Psoas muscle (tissue), 8 donors: ENCODE results near the gene FGD5. TPM values are rescaled to one million over a fixed set of nuclear protein-coding genes. Genes with fewer than 3 reads are reported as not detected.
"Not testable (repeated sequence)": the region's sequence is repeated elsewhere in the genome, so short reads cannot be mapped to it uniquely, and the experiment has no call there.

Experiments
- ATAC-seq, 4 donors: fragments of 200-7000 bp; cut with Tn5 transposase; one replicate each; pipeline ENCODE4 v1.9.1; 2020; ENCODE audit warnings: moderate library complexity in 3 of 4, mild to moderate bottlenecking in 2 of 4
- DNase-seq, 2 donors: peaks; one replicate each; pipeline ENCODE4 v3.0.0-alpha.2; 2020
- H3K27ac ChIP-seq: fragments of 200-600 bp; one replicate; pipeline ENCODE4 v1.8.0; 2022
- H3K27me3 ChIP-seq, 3 donors: fragments of 200-600 bp in 1 of 3; one replicate each; pipeline versions ENCODE4 v1.6.1 to v1.8.0; 2013 to 2022; ENCODE audit warnings: low read length in 2 of 3, mild to moderate bottlenecking in 2 of 3, moderate library complexity in 1 of 3; ENCODE audit not compliant: insufficient read depth in 3 of 3
- H3K36me3 ChIP-seq, 2 donors: fragments of 200-600 bp in 1 of 2; one replicate each; pipeline versions ENCODE4 v1.6.1 to v1.8.0; 2013 to 2022; ENCODE audit warnings: low read depth in 1 of 2, mild to moderate bottlenecking in 1 of 2, moderate library complexity in 1 of 2; ENCODE audit not compliant: insufficient read depth in 1 of 2
- H3K4me1 ChIP-seq: fragments of 200-600 bp; one replicate; pipeline ENCODE4 v1.8.0; 2022
- H3K4me3 ChIP-seq: fragments of 200-600 bp; one replicate; pipeline ENCODE4 v1.8.0; 2022; ENCODE audit warnings: mild to moderate bottlenecking
- H3K9me3 ChIP-seq: fragments of 200-600 bp; one replicate; pipeline ENCODE4 v1.8.0; 2022
- WGBS, 3 donors: extraction: QIAGEN DNeasy Blood & Tissue Kit; methylation state at CpG; one replicate each; pipeline versions ENCODE4 v1.1.6 to v1.1.7; 2013; 5-methylcytosine and 5-hydroxymethylcytosine counted together
- intact Hi-C, 2 donors: fragments of 100-400 bp; cut with DNase I; formaldehyde crosslinking; loops; one replicate each; pipeline versions ENCODE4 v1.11.0 to v1.14.2; 2022
- polyA plus RNA-seq, 3 donors: library from polyadenylated mRNA; stranded (reverse); fragments of 200-250 nt; gene quantifications; one replicate each; pipeline ENCODE4 v1.2.3, GENCODE V29; 2013
- total RNA-seq, 4 donors: library from RNA; stranded (reverse); fragmentation: NEBNext Ultra II Directional in 2 of 4; extraction: Animal tissue kit (Norgen Biotek cat#: 25700) in 2 of 4; gene quantifications; one replicate each; pipeline versions ENCODE4 v1.2.1 to v1.2.4, GENCODE V29; 2021 to 2023
- TF ChIP-seq, protein P1 (sequence below): fragments of 200-600 bp; IDR thresholded peaks from one replicate; pipeline ENCODE4 v1.8.0; 2022; ENCODE audit warnings: antibody characterized with exemption
- donor health status: healthy with polysubstance abuse.
- donor health status: DM: no; HTN: no; CAD: no; lungs with moderate emphysema.
- donor health status: Bipolar disorder and iron deficiency.
- donor health status: healthy.
- donor health status: DM: yes; HTN: yes; CAD: no.
- donor health status: DM: no; HTN: no; CAD: no.
- donor health status: DM: no; HTN: no; CAD: no.
- donor health status: DM: yes; HTN: yes; CAD: no.

FGD5 gene
- total and polyA plus RNA-seq, 7 donors: 3.6 to 14.6 (median 6.4) TPM

- Histone ChIP-seq H3K4me3 (no peak overlapping the region), H3K27ac (no peak overlapping the region), H3K36me3 (no peaks in the 10 kb centered on the region), H3K9me3 (no peaks in the 10 kb centered on the region), H3K4me1 (no peaks in the 10 kb centered on the region), H3K27me3 (no peaks in the 10 kb centered on the region)
- 79 to 87% (median 82%) methylated on average over 14 to 15 of the region's 15 CpGs for WGBS, 3 donors
- intact Hi-C loops: no loop called here
- DNase-seq: no peak
- no peak for ATAC-seq
- TF ChIP-seq, protein P1, sequence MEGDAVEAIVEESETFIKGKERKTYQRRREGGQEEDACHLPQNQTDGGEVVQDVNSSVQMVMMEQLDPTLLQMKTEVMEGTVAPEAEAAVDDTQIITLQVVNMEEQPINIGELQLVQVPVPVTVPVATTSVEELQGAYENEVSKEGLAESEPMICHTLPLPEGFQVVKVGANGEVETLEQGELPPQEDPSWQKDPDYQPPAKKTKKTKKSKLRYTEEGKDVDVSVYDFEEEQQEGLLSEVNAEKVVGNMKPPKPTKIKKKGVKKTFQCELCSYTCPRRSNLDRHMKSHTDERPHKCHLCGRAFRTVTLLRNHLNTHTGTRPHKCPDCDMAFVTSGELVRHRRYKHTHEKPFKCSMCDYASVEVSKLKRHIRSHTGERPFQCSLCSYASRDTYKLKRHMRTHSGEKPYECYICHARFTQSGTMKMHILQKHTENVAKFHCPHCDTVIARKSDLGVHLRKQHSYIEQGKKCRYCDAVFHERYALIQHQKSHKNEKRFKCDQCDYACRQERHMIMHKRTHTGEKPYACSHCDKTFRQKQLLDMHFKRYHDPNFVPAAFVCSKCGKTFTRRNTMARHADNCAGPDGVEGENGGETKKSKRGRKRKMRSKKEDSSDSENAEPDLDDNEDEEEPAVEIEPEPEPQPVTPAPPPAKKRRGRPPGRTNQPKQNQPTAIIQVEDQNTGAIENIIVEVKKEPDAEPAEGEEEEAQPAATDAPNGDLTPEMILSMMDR: no peak
These were observed 82.4 kb downstream of the FGD5 start for GRCh38 chr3:14900881-14901873.

- no peak overlapping the region for H3K4me3 ChIP-seq
- 5 to 10% (median 6%) methylated on average over 7 of the region's 7 CpGs for WGBS, 3 donors
- H3K36me3 ChIP-seq: no peaks in the 10 kb centered on the region
- intact Hi-C loops: no loop called here
- TF ChIP-seq, protein P1: no peak
- no peak overlapping the region for H3K27ac ChIP-seq
- no peaks in the 10 kb centered on the region for H3K4me1 ChIP-seq
- H3K27me3 ChIP-seq: no peaks in the 10 kb centered on the region
- DNase-seq (peak; percentile 66 to 82), ATAC-seq (peak; percentile 53 to 77 (median 67))
- H3K9me3 ChIP-seq: no peaks in the 10 kb centered on the region
These were observed 84.0 kb downstream of the FGD5 start for GRCh38 chr3:14902719-14903118.

DNA sequence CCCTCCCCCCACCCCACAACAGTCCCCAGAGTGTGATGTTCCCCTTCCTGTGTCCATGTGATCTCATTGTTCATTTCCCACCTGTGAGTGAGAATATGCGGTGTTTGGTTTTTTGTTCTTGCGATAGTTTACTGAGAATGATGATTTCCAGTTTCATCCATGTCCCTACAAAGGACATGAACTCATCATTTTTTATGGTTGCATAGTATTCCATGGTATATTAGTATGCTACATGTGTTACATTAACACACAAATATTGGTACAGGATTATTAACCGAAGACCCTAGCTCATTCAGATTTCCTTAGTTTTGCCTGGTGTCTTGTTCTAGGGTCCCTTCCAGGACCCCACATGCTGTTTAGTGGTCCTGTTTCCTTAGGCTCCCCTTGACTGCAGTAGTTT lies 84.7 kb downstream of the FGD5 start:
- H3K36me3 ChIP-seq, DNase-seq, H3K27me3 ChIP-seq, H3K4me1 ChIP-seq, H3K4me3 ChIP-seq, intact Hi-C loops, H3K27ac ChIP-seq, ATAC-seq, H3K9me3 ChIP-seq: not testable (repeated sequence)
- WGBS, 3 donors: 94 to 97% (median 97%) methylated on average over 1 of the region's 3 CpGs

- TF ChIP-seq, protein P1: no peak
- ATAC-seq (no peak), DNase-seq (no peak)
- Histone ChIP-seq H3K9me3 (no peaks in the 10 kb centered on the region), H3K4me3 (no peak overlapping the region), H3K27ac (no peak overlapping the region), H3K4me1 (no peaks in the 10 kb centered on the region), H3K27me3 (no peaks in the 10 kb centered on the region), H3K36me3 (no peaks in the 10 kb centered on the region)
- 96 to 97% (median 96%) methylated on average over 6 of the region's 6 CpGs for WGBS, 3 donors
- intact Hi-C loops: no loop called here
These were observed 86.4 kb downstream of the FGD5 start for GRCh38 chr3:14905055-14905657.

DNA sequence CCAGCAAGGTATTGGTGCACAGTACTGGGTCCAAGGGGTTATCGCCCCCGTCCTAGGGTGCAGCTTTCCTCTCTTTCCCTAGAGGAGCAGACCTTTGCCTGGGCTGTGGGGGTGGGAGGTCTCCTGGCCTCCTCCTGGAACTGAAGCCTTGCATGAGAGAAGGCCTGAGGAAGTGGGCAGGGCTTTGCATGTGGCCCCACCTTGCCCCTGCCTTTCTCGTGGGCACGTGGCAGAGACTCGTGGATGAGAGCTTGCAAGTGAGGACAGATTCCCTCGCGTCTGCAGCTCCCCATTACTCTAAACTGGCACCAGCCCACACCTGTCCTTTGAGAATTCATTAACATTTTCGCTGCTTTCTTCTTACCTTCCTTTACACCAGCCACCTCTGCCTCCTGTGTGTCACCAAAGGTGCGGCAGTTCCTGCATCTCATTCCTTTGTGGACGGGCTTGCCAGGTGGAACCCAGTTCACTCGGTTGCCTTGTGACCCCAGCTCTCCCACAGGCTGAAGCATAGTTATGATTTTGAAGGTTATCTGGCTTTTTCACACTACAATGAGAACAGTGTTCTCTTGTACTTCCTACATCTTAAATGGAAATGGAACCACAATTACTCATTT lies 87.7 kb downstream of the FGD5 start:
- Histone ChIP-seq H3K27ac (no peak overlapping the region), H3K9me3 (no peaks in the 10 kb centered on the region), H3K27me3 (no peaks in the 10 kb centered on the region), H3K36me3 (peaks cover 0 to 3% of the 10 kb centered on the region in 2 donors), H3K4me1 (no peaks in the 10 kb centered on the region), H3K4me3 (no peak overlapping the region)
- no peak for DNase-seq
- TF ChIP-seq, protein P1: no peak
- ATAC-seq: no peak
- WGBS, 3 donors: 78 to 87% (median 82%) methylated on average over 11 of the region's 11 CpGs
- intact Hi-C loops: no loop called here
